HG03103 (cell line): ENCODE data around the gene TRIM16.
"Not testable (repeated sequence)": the region's sequence is repeated elsewhere in the genome, so short reads cannot be mapped to it uniquely, and the experiment has no call there.

Source experiments
- ATAC-seq: cut with Tn5 transposase; IDR thresholded peaks from one replicate; pipeline ENCODE4 v1.9.1; 2021; ENCODE audit warnings: low read depth; ENCODE audit not compliant: unreplicated experiment

Gene TRIM16

DNA sequence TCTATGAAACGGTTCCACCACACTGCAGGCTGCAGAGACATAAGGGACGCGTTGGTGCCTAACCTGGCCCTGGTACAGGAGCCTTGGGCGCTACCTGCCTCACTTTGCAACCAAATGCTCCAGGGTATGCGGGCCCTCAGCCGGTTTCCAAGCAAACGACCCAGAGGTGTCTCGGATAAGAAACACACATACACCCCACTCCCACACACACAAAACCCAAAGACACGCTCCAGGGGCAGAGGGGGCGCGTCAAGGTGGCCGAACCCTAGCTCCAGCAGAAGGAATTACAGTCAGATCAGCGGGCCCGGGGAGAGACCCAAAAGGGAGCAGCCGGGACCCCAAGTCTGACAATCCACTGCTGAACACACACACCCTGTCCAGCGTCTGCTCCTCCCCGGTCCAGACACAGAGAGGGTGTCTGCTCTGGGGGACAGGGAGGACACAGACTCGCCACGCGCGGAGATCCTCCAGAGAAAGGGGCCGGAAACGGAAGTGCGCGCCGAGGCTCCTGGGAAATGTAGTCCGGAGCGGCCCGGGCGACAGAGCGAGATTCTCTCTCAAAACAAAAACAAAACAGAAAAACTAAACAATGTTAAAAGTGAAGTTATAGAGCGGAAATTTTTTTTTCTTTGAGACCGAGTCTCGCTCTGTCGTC lies at the start of gene TRIM16:
TRIM16 (minus strand) TSS at position 488 of the 655 bp plus-strand sequence. CDS start 32,702 bp downstream, outside the sequence.
- peak; percentile 77 for ATAC-seq

- ATAC-seq = not testable (repeated sequence)
Observed at GRCh38 chr17:15733174-15733789, 49.2 kb upstream of the TRIM16 start.

- ATAC-seq = not testable (repeated sequence)
Observed at GRCh38 chr17:15731900-15732299, 47.8 kb upstream of the TRIM16 start, which contains the start of gene TBC1D26. Gene TBC1D26, plus strand, starts transcription at chr17:15732283. Its CDS starts 3,066 bp downstream, at chr17:15735349.

DNA sequence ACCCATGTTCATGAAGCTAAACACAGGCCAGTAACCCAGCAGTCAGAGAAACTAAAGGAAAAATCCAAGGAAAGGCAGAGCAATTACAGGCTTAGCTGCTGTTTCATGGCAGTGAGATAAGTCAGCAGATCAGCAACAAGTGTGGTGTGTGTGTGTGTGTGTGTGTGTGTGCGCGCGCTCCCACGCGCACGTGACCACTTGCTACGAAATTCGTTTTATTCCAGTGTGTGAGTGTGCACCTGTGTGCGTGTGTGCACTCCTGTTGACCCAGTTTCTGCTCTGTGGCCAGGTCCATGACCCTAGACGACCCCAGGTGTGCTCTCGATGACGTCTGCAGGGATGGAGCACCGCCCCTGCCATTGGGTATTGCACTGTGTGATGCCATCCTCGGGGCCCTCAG lies 46.4 kb upstream of the TRIM16 start:
- ATAC-seq = not testable (repeated sequence)

DNA sequence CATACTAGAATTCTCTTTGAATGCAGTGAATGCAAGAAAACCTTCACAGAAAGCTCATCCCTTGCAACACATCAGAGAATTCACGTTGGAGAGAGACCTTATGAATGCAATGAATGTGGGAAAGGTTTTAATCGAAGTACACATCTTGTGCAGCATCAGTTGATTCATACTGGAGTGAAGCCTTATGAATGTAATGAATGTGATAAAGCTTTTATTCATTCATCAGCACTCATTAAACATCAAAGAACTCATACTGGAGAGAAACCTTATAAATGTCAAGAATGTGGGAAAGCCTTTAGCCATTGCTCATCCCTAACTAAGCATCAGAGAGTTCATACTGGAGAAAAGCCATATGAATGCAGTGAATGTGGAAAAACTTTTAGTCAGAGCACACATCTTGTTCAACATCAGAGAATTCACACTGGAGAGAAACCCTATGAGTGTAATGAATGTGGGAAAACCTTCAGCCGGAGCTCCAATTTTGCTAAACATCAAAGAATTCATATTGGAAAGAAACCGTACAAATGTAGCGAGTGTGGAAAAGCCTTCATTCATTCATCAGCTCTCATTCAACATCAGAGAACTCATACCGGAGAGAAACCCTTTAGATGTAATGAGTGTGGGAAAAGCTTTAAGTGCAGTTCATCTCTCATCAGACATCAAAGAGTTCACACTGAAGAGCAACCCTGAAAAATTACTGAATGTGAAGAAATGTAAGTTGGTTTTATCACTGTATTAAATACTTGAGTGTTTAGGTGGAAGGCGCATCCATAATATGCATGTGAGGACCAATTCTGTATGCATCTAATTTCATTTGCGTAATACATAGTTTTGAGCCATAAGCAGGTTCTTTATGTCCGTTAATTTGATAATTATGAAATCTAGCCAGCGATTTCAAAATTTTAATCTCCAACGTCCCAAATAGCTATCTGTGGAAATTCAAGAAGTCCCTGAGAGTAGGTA lies 32.8 kb upstream of the TRIM16 start:
- ATAC-seq = not testable (repeated sequence)

DNA sequence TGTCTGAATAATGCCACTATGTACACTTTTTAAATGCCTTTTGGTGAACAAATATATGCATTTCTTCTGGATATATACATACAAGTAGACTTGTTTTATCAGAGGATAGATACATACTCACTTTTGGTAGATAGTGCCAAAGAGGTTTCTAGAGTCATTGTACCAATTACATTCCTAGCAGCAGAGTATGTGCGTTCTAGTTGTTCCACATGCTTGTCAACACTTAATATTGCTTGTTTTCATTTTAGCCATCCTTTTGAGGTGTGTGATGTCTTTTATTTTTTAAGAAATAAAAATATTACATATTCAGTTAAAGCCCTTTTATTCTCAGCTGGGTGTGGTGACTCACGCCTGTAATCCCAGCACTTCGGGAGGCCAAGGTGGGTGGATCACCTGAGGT lies 24.8 kb upstream of the TRIM16 start:
- ATAC-seq = not testable (repeated sequence)

GRCh38 chr17:15704813-15705212 lies 20.7 kb upstream of the TRIM16 start:
- ATAC-seq = not testable (repeated sequence)

DNA sequence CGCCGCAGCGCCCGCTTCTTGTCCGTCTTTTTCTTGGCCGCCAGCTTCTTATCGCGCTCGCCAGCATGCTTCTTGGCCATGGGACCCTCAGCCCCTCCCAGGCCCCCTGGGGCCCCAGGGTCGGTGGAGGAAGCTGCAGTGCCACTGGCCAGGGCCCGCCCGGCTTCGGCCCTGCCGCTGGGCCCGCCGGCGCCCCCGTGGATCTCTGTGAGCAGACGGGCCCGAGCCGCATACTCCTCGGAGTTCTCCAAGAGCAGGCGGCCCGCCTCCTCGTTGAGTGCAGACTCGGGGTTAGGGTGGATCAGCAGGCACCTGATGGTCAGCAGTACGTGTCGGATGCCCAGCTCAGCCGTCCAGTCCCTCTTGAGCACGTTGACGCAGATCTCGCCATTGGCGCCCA lies 20.1 kb upstream of the TRIM16 start:
- ATAC-seq = not testable (repeated sequence)

GRCh38 chr17:15699937-15700336 lies 15.8 kb upstream of the TRIM16 start:
- not testable (repeated sequence) for ATAC-seq

GRCh38 chr17:15699413-15699924 lies 15.4 kb upstream of the TRIM16 start, which contains the start of gene ZNF286A:
Gene ZNF286A, plus strand, starts transcription at chr17:15699752. Its CDS starts 578 bp downstream, at chr17:15700330.
- peak; percentile 98 for ATAC-seq

- ATAC-seq = not testable (repeated sequence)
Observed at GRCh38 chr17:15698967-15699366, 14.9 kb upstream of the TRIM16 start.

GRCh38 chr17:15687494-15687893 lies 3.4 kb upstream of the TRIM16 start:
- not testable (repeated sequence) for ATAC-seq

DNA sequence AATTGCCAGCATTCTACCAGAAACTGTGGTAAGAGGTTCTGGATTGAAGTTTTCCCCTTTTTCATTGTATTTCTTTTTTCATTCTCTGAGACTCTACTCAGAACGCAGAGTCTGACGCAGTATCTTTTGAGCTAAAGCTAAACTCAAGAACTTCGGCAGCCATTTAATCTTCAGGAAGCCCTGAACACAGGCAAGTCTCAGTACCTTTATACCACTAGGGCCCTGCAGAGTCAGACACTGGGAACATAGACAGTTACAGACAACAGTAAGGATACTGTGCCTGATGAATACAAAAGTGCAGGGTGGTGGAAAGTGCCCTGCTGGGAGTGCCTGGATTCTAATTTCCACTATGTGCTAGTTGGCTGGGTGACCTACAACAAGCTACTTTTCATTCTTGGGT lies 976 bp downstream of the TRIM16 start:
- ATAC-seq = not testable (repeated sequence)

GRCh38 chr17:15675991-15676390 lies 8.1 kb downstream of the TRIM16 start:
- not testable (repeated sequence) for ATAC-seq

- not testable (repeated sequence) for ATAC-seq
Observed at GRCh38 chr17:15674640-15675039, 9.5 kb downstream of the TRIM16 start.

GRCh38 chr17:15669526-15669925 lies 14.6 kb downstream of the TRIM16 start:
- ATAC-seq = not testable (repeated sequence)

- ATAC-seq = no peak
Observed at GRCh38 chr17:15663691-15664090, 20.4 kb downstream of the TRIM16 start.

DNA sequence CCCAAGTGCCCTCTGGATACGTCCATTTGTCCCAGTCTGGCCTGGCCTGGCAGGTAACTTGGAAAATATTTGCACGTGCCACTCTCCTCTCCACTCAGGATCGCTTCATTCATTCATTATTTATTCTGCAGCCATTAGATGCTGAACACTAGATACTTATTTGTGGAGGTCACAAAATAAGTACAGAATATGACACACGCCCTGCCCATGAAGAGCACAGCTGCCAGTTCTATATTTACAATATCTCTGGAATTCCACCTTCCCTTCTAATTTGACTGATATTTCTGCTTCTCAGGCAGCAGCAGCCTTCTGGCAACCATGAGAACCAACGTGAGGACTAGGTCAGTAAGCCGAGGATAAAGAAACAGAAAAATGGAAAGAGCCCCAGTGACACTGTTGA lies 20.9 kb downstream of the TRIM16 start:
- no peak for ATAC-seq

DNA sequence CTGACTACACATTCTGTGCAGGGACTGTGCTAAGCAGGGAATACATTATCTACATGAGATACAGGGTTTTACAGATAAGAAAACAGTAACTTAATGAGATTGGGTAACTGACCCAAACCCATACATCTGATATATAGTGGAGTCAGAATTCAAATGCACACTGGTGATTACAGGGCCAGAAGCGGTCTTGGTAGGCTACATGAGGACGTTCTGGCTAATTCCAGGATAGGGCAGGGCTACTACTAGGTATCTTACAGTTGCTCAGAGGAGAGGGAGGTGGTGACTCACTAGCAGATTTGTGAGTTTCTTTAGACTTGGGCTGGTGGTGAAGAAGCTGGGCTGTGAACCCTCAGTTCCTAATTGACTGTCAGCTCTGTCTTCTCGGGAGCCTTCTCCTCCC lies 21.4 kb downstream of the TRIM16 start:
- no peak for ATAC-seq

DNA sequence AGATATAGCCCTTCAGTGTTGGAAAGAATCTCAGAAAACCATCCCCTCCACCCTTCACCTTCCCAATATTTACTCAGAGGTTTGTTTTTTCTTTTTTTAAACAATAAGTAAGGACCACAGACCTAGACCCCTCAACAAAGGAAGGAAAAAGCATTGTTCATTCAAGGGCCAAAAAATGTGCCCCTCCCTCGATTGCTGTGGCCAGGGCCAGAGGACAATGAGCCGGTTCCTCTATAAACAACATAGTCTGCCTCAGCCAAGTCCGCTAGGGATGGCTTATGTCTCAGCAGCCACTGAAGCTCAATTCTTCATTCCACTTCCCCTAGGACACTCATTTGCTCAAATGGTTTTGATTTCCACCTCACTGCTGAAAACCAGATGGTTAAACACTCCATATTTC lies 24.0 kb downstream of the TRIM16 start:
- no peak for ATAC-seq
